ENCODE data around the gene RRAGA.
A peak's percentile ranks its signal among the peaks of the same experiment; 100 is the strongest.
"Not testable (repeated sequence)": the region's sequence is repeated elsewhere in the genome, so short reads cannot be mapped to it uniquely, and the experiment has no call there.

RRAGA gene

GRCh38 chr9:19048966-19049916 is at the start of gene RRAGA:
Gene RRAGA (plus strand): TSS chr9:19049427. CDS start chr9:19049660, 233 bp downstream.
- peak; percentile 94 to 95 for DNase-seq

GRCh38 chr9:19000133-19000532 is 49.1 kb upstream of the RRAGA start:
- DNase-seq: no peak

GRCh38 chr9:19009391-19009965 is 39.7 kb upstream of the RRAGA start:
- DNase-seq: no peak

GRCh38 chr9:19018201-19018600 is 31.0 kb upstream of the RRAGA start:
- no peak for DNase-seq

GRCh38 chr9:19020886-19021455 is 28.3 kb upstream of the RRAGA start:
- DNase-seq: no peak

GRCh38 chr9:19021649-19022048 is 27.6 kb upstream of the RRAGA start:
- not testable (repeated sequence) for DNase-seq

- DNase-seq: no peak
Observed at GRCh38 chr9:19022206-19022605, 27.0 kb upstream of the RRAGA start.

- no peak for DNase-seq
Observed at GRCh38 chr9:19023078-19023477, 26.1 kb upstream of the RRAGA start.

GRCh38 chr9:19026375-19026774 is 22.9 kb upstream of the RRAGA start:
- no peak for DNase-seq

GRCh38 chr9:19027825-19028224 is 21.4 kb upstream of the RRAGA start:
- no peak for DNase-seq

- peak in 1 of 2 donors; percentile 46 for DNase-seq
Observed at GRCh38 chr9:19028835-19029451, 20.3 kb upstream of the RRAGA start.

GRCh38 chr9:19030899-19031298 is 18.3 kb upstream of the RRAGA start:
- no peak for DNase-seq

- DNase-seq: no peak
Observed at GRCh38 chr9:19032406-19032805, 16.8 kb upstream of the RRAGA start.

- DNase-seq: no peak
Observed at GRCh38 chr9:19033015-19033414, 16.2 kb upstream of the RRAGA start, which contains the start of gene SAXO1. Gene SAXO1 (minus strand): TSS chr9:19033209. CDS start chr9:19032908, 301 bp downstream.

- no peak for DNase-seq
Observed at GRCh38 chr9:19036611-19037010, 12.6 kb upstream of the RRAGA start.

GRCh38 chr9:19049917-19050636 is 850 bp downstream of the RRAGA start:
- peak in 1 of 2 donors; percentile 7 for DNase-seq

GRCh38 chr9:19050637-19051591 is 1.7 kb downstream of the RRAGA start:
- peak in 1 of 2 donors; percentile 7 for DNase-seq

- no peak for DNase-seq
Observed at GRCh38 chr9:19057033-19057432, 7.8 kb downstream of the RRAGA start.

GRCh38 chr9:19074229-19074628 is 25.0 kb downstream of the RRAGA start:
- DNase-seq: no peak

- DNase-seq: no peak
Observed at GRCh38 chr9:19074836-19075235, 25.6 kb downstream of the RRAGA start.

- peak in 1 of 2 donors; percentile 72 for DNase-seq
Observed at GRCh38 chr9:19085295-19085694, 36.1 kb downstream of the RRAGA start.
